Measurements from ENCODE around the gene IL32. TPM values are rescaled to one million over a fixed set of nuclear protein-coding genes. Genes with fewer than 3 reads are reported as not detected.
"Not testable (repeated sequence)": the region's sequence is repeated elsewhere in the genome, so short reads cannot be mapped to it uniquely, and the experiment has no call there.

IL32 gene
- total RNA-seq, 1 donor from 2014 or later: 8.8 TPM

DNA sequence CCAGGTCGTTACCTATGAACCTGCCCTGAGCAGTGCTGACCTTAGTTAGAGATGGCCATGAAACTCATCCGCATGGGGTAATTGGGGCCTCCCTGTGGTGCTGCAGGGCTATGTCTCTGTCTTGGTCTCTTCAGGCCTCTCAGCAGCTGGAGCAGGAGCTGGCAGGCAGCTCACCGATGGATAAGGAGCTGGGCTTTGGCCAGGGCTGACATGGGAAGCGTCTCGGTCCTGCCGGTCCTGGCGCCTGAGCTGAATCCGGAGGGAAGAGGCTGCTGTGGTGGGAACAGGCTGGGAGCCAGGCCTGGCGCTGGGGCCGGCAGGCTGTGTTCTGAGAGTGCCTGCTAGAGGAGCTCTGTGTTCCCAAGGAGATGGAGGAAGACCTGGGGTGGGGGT, 10.1 kb downstream of the IL32 start:
- H3K4me1 Mint-ChIP-seq (ENCODE audit: unreplicated experiment): no peaks in the 10 kb centered on the region
- no peak for DNase-seq (ENCODE audit: extremely low spot score, unreplicated experiment)
- no peaks in the 10 kb centered on the region for H3K9me3 Mint-ChIP-seq (ENCODE audit: unreplicated experiment)
- no peaks in the 10 kb centered on the region for H3K36me3 Mint-ChIP-seq (ENCODE audit: unreplicated experiment)
- TF ChIP-seq, protein P1, sequence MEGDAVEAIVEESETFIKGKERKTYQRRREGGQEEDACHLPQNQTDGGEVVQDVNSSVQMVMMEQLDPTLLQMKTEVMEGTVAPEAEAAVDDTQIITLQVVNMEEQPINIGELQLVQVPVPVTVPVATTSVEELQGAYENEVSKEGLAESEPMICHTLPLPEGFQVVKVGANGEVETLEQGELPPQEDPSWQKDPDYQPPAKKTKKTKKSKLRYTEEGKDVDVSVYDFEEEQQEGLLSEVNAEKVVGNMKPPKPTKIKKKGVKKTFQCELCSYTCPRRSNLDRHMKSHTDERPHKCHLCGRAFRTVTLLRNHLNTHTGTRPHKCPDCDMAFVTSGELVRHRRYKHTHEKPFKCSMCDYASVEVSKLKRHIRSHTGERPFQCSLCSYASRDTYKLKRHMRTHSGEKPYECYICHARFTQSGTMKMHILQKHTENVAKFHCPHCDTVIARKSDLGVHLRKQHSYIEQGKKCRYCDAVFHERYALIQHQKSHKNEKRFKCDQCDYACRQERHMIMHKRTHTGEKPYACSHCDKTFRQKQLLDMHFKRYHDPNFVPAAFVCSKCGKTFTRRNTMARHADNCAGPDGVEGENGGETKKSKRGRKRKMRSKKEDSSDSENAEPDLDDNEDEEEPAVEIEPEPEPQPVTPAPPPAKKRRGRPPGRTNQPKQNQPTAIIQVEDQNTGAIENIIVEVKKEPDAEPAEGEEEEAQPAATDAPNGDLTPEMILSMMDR (IDR thresholded peaks at IDR 0.05): no peak
- peaks cover 64% of the 10 kb centered on the region for H3K27me3 Mint-ChIP-seq (ENCODE audit: unreplicated experiment)
- no peak overlapping the region for H3K27ac Mint-ChIP-seq (ENCODE audit: unreplicated experiment)
- no peak overlapping the region for H3K4me3 Mint-ChIP-seq (ENCODE audit: unreplicated experiment)

DNA sequence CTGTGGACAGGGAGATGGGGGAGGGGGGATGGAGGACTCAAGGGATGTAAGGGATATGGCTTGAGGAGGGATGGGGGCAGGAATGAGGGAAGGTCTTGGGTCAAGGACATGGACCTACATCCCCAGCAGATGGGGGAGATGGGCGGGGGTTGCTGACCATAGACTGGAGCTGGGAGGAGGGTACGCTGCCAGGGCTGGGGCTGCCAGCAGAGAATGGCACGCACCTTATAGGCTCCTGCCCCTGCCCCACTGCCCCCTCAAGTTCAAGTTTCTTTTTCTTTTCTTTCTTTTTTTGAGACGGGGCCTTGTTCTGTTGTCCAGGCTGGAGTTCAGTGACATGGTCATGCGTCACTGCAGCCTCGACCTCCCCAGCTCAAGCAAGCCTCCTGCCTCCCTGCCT, 10.5 kb downstream of the IL32 start:
- not testable (repeated sequence) for DNase-seq (ENCODE audit: extremely low spot score, unreplicated experiment); H3K4me1 Mint-ChIP-seq (ENCODE audit: unreplicated experiment); H3K27ac Mint-ChIP-seq (ENCODE audit: unreplicated experiment); H3K4me3 Mint-ChIP-seq (ENCODE audit: unreplicated experiment); H3K9me3 Mint-ChIP-seq (ENCODE audit: unreplicated experiment); H3K36me3 Mint-ChIP-seq (ENCODE audit: unreplicated experiment)
- peaks cover 68% of the 10 kb centered on the region for H3K27me3 Mint-ChIP-seq (ENCODE audit: unreplicated experiment)

DNA sequence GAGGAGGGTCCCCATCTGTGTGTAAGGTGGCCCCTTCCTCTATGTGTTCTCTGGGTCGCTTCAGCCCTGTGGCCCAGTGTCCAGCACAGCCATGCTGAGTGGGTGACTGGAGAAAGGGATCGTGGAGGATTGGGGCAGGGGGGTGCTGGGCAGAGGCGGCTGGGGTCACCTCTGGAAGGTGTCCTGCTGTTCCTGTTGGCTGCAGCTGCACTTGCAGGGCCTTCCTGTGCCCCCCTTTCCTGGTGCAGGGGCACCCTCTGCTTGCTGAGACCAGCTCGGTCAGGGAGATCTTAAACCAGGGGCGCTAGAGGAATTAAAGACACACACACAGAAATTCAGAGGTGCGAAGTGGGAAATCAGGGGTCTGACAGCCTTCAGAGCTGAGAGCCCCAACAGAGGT, 11.1 kb downstream of the IL32 start:
- no peak overlapping the region for H3K4me3 Mint-ChIP-seq (ENCODE audit: unreplicated experiment)
- no peak for DNase-seq (ENCODE audit: extremely low spot score, unreplicated experiment)
- H3K27ac Mint-ChIP-seq (ENCODE audit: unreplicated experiment): no peak overlapping the region
- H3K27me3 Mint-ChIP-seq (ENCODE audit: unreplicated experiment): peaks cover 68% of the 10 kb centered on the region
- no peaks in the 10 kb centered on the region for H3K9me3 Mint-ChIP-seq (ENCODE audit: unreplicated experiment)
- TF ChIP-seq, protein P1 (IDR thresholded peaks at IDR 0.05): no peak
- no peaks in the 10 kb centered on the region for H3K36me3 Mint-ChIP-seq (ENCODE audit: unreplicated experiment)
- H3K4me1 Mint-ChIP-seq (ENCODE audit: unreplicated experiment): no peaks in the 10 kb centered on the region

DNA sequence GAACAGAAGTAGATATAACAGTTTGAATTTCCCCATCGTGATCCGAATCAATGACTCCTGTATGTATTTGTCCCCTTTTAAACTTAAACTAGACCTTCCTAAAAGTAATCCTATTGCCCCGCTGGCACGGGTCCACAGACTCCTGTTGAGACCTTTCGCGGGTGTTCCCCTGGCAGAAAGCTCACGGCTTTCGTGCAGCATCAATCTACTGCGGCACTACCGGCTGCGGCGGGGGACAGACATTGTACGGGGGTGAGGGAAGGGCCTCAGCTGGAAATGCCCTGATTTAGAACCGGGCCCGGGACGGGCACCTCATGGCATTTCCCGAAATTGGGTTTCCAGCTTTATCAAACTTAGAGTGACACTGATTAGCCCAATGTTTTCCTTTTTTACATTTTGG, 14.6 kb downstream of the IL32 start:
- Mint-ChIP-seq H3K27ac (ENCODE audit: unreplicated experiment) (no peak overlapping the region), H3K36me3 (ENCODE audit: unreplicated experiment) (no peaks in the 10 kb centered on the region), H3K9me3 (ENCODE audit: unreplicated experiment) (no peaks in the 10 kb centered on the region), H3K27me3 (ENCODE audit: unreplicated experiment) (peaks cover 54% of the 10 kb centered on the region), H3K4me3 (ENCODE audit: unreplicated experiment) (no peak overlapping the region), H3K4me1 (ENCODE audit: unreplicated experiment) (no peaks in the 10 kb centered on the region)
- TF ChIP-seq, protein P1 (IDR thresholded peaks at IDR 0.05): no peak
- no peak for DNase-seq (ENCODE audit: extremely low spot score, unreplicated experiment)

DNA sequence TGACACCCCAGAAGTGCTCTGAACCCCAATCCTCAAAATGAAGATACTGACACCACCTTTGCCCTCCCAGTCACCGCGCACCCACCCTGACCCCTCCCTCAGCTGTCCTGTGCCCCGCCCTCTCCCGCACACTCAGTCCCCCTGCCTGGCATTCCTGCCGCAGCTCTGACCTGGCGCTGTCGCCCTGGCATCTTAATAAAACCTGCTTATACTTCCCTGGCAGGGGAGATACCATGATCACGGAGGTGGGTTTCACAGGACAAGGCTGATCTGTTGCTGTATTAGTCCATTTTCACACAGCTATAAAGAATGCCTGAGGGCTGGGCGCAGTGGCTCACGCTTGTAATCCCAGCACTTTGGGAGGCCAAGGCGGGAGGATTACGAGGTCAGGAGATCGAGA, 16.5 kb downstream of the IL32 start:
- peaks cover 43% of the 10 kb centered on the region for H3K27me3 Mint-ChIP-seq (ENCODE audit: unreplicated experiment)
- not testable (repeated sequence) for H3K36me3 Mint-ChIP-seq (ENCODE audit: unreplicated experiment); H3K9me3 Mint-ChIP-seq (ENCODE audit: unreplicated experiment); H3K4me3 Mint-ChIP-seq (ENCODE audit: unreplicated experiment); DNase-seq (ENCODE audit: extremely low spot score, unreplicated experiment); H3K27ac Mint-ChIP-seq (ENCODE audit: unreplicated experiment); H3K4me1 Mint-ChIP-seq (ENCODE audit: unreplicated experiment)

DNA sequence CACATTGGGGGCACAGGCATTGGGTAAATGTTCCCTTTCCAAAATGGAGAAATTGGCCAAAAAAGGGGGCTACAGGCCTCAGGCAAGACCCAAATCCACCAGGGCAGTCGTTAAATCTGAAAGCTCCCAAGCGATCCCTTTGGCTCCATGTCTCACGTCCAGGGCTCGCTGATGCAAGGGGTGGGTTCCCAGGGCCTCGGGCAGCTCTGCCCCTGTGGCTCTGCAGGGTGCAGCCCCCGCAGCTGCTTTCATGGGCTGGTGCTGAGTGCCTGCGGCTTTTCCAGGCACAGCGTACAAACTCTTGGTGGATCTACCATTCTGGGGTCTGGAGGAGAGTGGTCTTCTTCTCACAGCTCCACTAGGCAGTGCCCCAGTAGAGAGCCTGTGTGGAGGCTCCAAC, 18.0 kb downstream of the IL32 start:
- not testable (repeated sequence) for H3K36me3 Mint-ChIP-seq (ENCODE audit: unreplicated experiment); DNase-seq (ENCODE audit: extremely low spot score, unreplicated experiment); H3K4me3 Mint-ChIP-seq (ENCODE audit: unreplicated experiment); H3K27ac Mint-ChIP-seq (ENCODE audit: unreplicated experiment); H3K9me3 Mint-ChIP-seq (ENCODE audit: unreplicated experiment)
- peaks cover 41% of the 10 kb centered on the region for H3K27me3 Mint-ChIP-seq (ENCODE audit: unreplicated experiment)
- peaks cover 11% of the 10 kb centered on the region for H3K4me1 Mint-ChIP-seq (ENCODE audit: unreplicated experiment)

DNA sequence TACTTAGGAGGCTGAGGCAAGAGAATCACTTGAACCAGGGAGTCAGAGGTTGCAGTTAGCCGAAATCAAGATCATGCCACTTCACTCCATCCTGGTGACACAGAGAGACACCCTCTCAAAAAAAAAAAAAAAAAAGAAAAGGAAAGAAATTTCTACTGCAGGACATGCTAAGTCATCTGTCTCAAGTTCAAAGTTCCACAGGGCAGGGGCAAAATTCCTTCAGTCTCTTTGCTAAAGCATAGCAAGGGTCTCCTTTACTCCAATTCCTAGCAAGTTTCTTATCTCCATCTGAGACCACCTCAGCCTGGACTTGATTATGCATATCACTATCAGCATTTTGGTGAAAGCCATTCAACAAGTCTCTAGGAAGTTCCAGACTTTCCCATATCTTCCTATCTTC, 19.1 kb downstream of the IL32 start:
- H3K9me3 Mint-ChIP-seq (ENCODE audit: unreplicated experiment): no peaks in the 10 kb centered on the region
- no peak overlapping the region for H3K27ac Mint-ChIP-seq (ENCODE audit: unreplicated experiment)
- peaks cover 33% of the 10 kb centered on the region for H3K27me3 Mint-ChIP-seq (ENCODE audit: unreplicated experiment)
- no peak overlapping the region for H3K4me3 Mint-ChIP-seq (ENCODE audit: unreplicated experiment)
- H3K4me1 Mint-ChIP-seq (ENCODE audit: unreplicated experiment): peaks cover 11% of the 10 kb centered on the region
- no peak for DNase-seq (ENCODE audit: extremely low spot score, unreplicated experiment)
- TF ChIP-seq, protein P1 (IDR thresholded peaks at IDR 0.05): no peak
- H3K36me3 Mint-ChIP-seq (ENCODE audit: unreplicated experiment): no peaks in the 10 kb centered on the region

Measured in osteocyte (in vitro differentiated cells).